ENCODE results near the gene MBD3L3. TPM values are rescaled to one million over a fixed set of nuclear protein-coding genes. Genes with fewer than 3 reads are reported as not detected.
"Not testable (repeated sequence)": the region's sequence is repeated elsewhere in the genome, so short reads cannot be mapped to it uniquely, and the experiment has no call there.

The MBD3L3 gene
- total and polyA plus RNA-seq, 10 of the 15 experiments (the other 5 are each of a cell fraction or from before 2014, with no cell fraction given), result not detected

DNA sequence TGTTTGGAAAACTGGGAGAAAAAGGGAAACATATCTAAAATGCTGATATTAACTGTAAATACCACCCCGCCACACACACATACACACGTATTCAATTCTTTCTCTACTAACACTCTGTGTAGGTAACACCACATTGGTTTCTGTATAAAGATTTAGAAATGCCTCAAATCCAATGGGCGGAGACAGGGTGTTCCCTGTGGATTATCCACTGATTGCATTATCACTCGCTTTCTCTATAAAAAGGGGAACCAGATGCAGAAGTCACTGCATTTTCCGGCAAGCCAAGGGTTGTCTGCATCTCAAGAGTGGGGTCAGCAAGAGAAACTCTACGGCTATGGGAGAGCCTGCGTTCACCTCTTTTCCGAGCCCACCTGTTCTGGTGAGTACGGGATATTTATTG lies 28.2 kb downstream of the MBD3L3 start, which contains the start of gene MBD3L5:
Gene MBD3L5, plus strand, starts transcription at position 301 of the 400 bp plus-strand sequence. Its CDS starts 34 bp downstream, at position 335.
- DNase-seq (ENCODE audit: low read depth, low spot score); H3K4me1 ChIP-seq (ENCODE audit: control insufficient read depth, insufficient read depth, low read length); H3K4me2 ChIP-seq (ENCODE audit: control insufficient read depth, insufficient read depth); POLR2A ChIA-PET; H3K9me3 ChIP-seq (replicated peaks; ENCODE audit: control insufficient read depth, insufficient read depth, low read length); in situ Hi-C loops (cut with MboI); H3K4me3 ChIP-seq; H4K20me1 ChIP-seq (ENCODE audit: control insufficient read depth, insufficient read depth); FAIRE-seq; H2AFZ ChIP-seq (ENCODE audit: control insufficient read depth, low read depth, low read length); intact Hi-C loops (cut with micrococcal nuclease; ENCODE audit: unreplicated experiment); CTCF ChIA-PET; H3K27me3 ChIP-seq (replicated peaks in 1 of 2; ENCODE audit: control insufficient read depth in 2 of 2, insufficient read depth in 2 of 2, low read length in 1 of 2); ATAC-seq; H3K79me2 ChIP-seq (ENCODE audit: control insufficient read depth, insufficient read depth, low read length); H3K36me3 ChIP-seq (ENCODE audit: control insufficient read depth in 2 of 2, insufficient read depth in 2 of 2, low read length in 1 of 2); H3K9ac ChIP-seq (ENCODE audit: control insufficient read depth, insufficient read depth, low read length); BruUV-seq (replicated peaks); RAD21 ChIA-PET (ENCODE audit: unreplicated experiment); H3K27ac ChIP-seq (ENCODE audit: control insufficient read depth, insufficient read depth); SMC1A ChIA-PET (ENCODE audit: uncharacterized antibody, unreplicated experiment): not testable (repeated sequence)
- WGBS (ENCODE audit: insufficient coverage, insufficient replicate concordance, low lambda C conversion rate, missing lambda C conversion rate), result no CpG with 5 or more reads among the region's 9 CpGs

DNA sequence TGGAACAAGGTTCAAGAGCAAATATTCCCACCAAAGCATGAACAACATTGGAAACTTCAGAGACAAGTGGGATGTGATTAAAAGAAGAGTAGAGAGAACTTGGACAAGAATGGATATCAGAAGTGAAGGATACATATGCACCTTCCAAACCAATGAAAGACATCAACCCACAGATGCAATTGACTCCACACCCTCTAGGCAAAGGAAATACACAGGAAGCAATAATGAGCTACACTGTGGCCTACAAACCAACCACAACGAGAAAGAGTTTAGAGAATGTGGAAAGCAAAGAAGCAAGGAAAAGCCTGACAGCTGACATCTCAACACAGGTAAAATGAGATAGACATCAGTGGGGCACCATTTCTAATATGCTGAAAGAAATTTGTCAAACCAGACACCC lies 29.7 kb downstream of the MBD3L3 start:
- POLR2A ChIA-PET, CTCF ChIA-PET: not testable (repeated sequence)
- no CpG with 5 or more reads among the region's 1 CpG for WGBS (ENCODE audit: insufficient coverage, insufficient replicate concordance, low lambda C conversion rate, missing lambda C conversion rate)

DNA sequence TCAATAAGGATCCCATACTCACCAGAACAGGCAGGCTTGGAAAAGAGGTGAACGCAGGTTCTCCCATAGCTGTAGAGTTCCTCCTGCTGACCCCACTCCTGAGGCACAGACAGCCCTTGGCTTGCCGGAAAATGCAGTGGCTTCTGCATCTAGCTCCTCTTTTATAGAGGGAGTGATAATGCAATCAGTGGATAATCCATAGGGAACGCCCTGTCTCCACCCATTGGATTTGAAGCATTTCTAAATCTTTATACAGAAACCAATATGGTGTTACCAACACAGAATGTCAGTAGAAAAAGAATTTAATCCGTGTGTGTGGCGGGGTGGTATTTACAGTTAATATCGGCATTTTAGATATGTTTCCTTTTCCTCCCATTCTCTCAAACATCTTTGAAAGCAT lies 37.1 kb downstream of the MBD3L3 start, which contains the start of gene MBD3L2B:
Gene MBD3L2B, minus strand, starts transcription at position 101 of the 400 bp plus-strand sequence. Its CDS starts 34 bp downstream, at position 67.
- H3K4me2 ChIP-seq (ENCODE audit: control insufficient read depth, insufficient read depth); POLR2A ChIA-PET; H3K27ac ChIP-seq (ENCODE audit: control insufficient read depth, insufficient read depth); ATAC-seq; FAIRE-seq; SMC1A ChIA-PET (ENCODE audit: uncharacterized antibody, unreplicated experiment); H3K9me3 ChIP-seq (replicated peaks; ENCODE audit: control insufficient read depth, insufficient read depth, low read length); H3K4me3 ChIP-seq; RAD21 ChIA-PET (ENCODE audit: unreplicated experiment); intact Hi-C loops (cut with micrococcal nuclease; ENCODE audit: unreplicated experiment); BruUV-seq (replicated peaks); H3K4me1 ChIP-seq (ENCODE audit: control insufficient read depth, insufficient read depth, low read length); H3K79me2 ChIP-seq (ENCODE audit: control insufficient read depth, insufficient read depth, low read length); H2AFZ ChIP-seq (ENCODE audit: control insufficient read depth, low read depth, low read length); H3K36me3 ChIP-seq (ENCODE audit: control insufficient read depth in 2 of 2, insufficient read depth in 2 of 2, low read length in 1 of 2); CTCF ChIA-PET; H3K27me3 ChIP-seq (replicated peaks in 1 of 2; ENCODE audit: control insufficient read depth in 2 of 2, insufficient read depth in 2 of 2, low read length in 1 of 2); H3K9ac ChIP-seq (ENCODE audit: control insufficient read depth, insufficient read depth, low read length); DNase-seq (ENCODE audit: low read depth, low spot score); H4K20me1 ChIP-seq (ENCODE audit: control insufficient read depth, insufficient read depth); in situ Hi-C loops (cut with MboI): not testable (repeated sequence)
- no CpG with 5 or more reads among the region's 6 CpGs for WGBS (ENCODE audit: insufficient coverage, insufficient replicate concordance, low lambda C conversion rate, missing lambda C conversion rate)

More for the DNA sequence above, 29.7 kb downstream of the MBD3L3 start:
- H3K4me3 ChIP-seq; H3K27me3 ChIP-seq (replicated peaks in 1 of 2; ENCODE audit: control insufficient read depth in 2 of 2, insufficient read depth in 2 of 2, low read length in 1 of 2); H3K79me2 ChIP-seq (ENCODE audit: control insufficient read depth, insufficient read depth, low read length); DNase-seq (ENCODE audit: low read depth, low spot score); H3K4me2 ChIP-seq (ENCODE audit: control insufficient read depth, insufficient read depth); H3K4me1 ChIP-seq (ENCODE audit: control insufficient read depth, insufficient read depth, low read length); H4K20me1 ChIP-seq (ENCODE audit: control insufficient read depth, insufficient read depth); H3K9ac ChIP-seq (ENCODE audit: control insufficient read depth, insufficient read depth, low read length); H3K9me3 ChIP-seq (replicated peaks; ENCODE audit: control insufficient read depth, insufficient read depth, low read length); intact Hi-C loops (cut with micrococcal nuclease; ENCODE audit: unreplicated experiment); H2AFZ ChIP-seq (ENCODE audit: control insufficient read depth, low read depth, low read length); FAIRE-seq; in situ Hi-C loops (cut with MboI); BruUV-seq (replicated peaks); H3K36me3 ChIP-seq (ENCODE audit: control insufficient read depth in 2 of 2, insufficient read depth in 2 of 2, low read length in 1 of 2); RAD21 ChIA-PET (ENCODE audit: unreplicated experiment); H3K27ac ChIP-seq (ENCODE audit: control insufficient read depth, insufficient read depth); SMC1A ChIA-PET (ENCODE audit: uncharacterized antibody, unreplicated experiment); ATAC-seq: not testable (repeated sequence)

Data from GM12878 (cell line).